Effector memory CD4-positive, alpha-beta T cell (primary cell): Measurements from ENCODE around the gene ZNF765.
"Not testable (repeated sequence)": the region's sequence is repeated elsewhere in the genome, so short reads cannot be mapped to it uniquely, and the experiment has no call there.

Experiments
- DNase-seq, 3 donors: peaks; one replicate each; pipeline ENCODE4 v3.0.0-alpha.2; 2020
- H3K27ac ChIP-seq: 2 replicates; pipeline ENCODE4 v1.7.0; 2013; ENCODE audit warnings: mild to moderate bottlenecking, low read length, moderate library complexity; ENCODE audit not compliant: insufficient read depth, poor library complexity, severe bottlenecking
- H3K27me3 ChIP-seq: replicated peaks from 2 replicates; pipeline ENCODE4 v1.7.0; 2013; ENCODE audit warnings: mild to moderate bottlenecking, low read length; ENCODE audit not compliant: insufficient read depth, control insufficient read depth, poor library complexity, severe bottlenecking
- H3K36me3 ChIP-seq: 2 replicates; pipeline ENCODE4 v1.7.0; 2013; ENCODE audit warnings: mild to moderate bottlenecking, low read length, moderate library complexity; ENCODE audit not compliant: control insufficient read depth, insufficient read depth
- H3K4me1 ChIP-seq: 2 replicates; pipeline ENCODE4 v1.7.0; 2013; ENCODE audit warnings: low read length, mild to moderate bottlenecking; ENCODE audit not compliant: control insufficient read depth, insufficient read depth, poor library complexity, severe bottlenecking
- H3K4me3 ChIP-seq: 2 replicates; pipeline ENCODE4 v1.7.0; 2013; ENCODE audit warnings: low read length, low read depth, mild to moderate bottlenecking; ENCODE audit not compliant: insufficient read depth, poor library complexity, severe bottlenecking
- H3K9me3 ChIP-seq: 2 replicates; pipeline ENCODE4 v1.7.0; 2013; ENCODE audit warnings: mild to moderate bottlenecking, low read length, moderate library complexity; ENCODE audit not compliant: control insufficient read depth
- total RNA-seq, 3 donors: gene quantifications; one replicate each; lab custom pipeline; 2026; lab: John Stamatoyannopoulos, UW

Gene ZNF765
- total RNA-seq, result 17.6 to 21.3 (median 18.0) reads per million in 3 donors

GRCh38 chr19:53394974-53395839, at the start of gene ZNF765:
Gene ZNF765, plus strand, starts transcription at chr19:53395149. Its CDS starts 2,867 bp downstream, at chr19:53398016.
- Histone ChIP-seq H3K9me3 (peaks cover 1% of the 10 kb centered on the region), H3K27me3 (no peaks in the 10 kb centered on the region), H3K4me3 (peak within 1 kb of the TSS; percentile 92), H3K4me1 (peaks cover 6% of the 10 kb centered on the region), H3K27ac (peak within 1 kb of the TSS; percentile 78), H3K36me3 (peaks cover 17% of the 10 kb centered on the region)
- peak; percentile 91 to 96 (median 95) for DNase-seq

GRCh38 chr19:53355739-53356138, 39.2 kb upstream of the ZNF765 start:
- H3K9me3 ChIP-seq, result peaks cover 61% of the 10 kb centered on the region
- no peak overlapping the region for H3K27ac ChIP-seq
- H3K4me3 ChIP-seq, result no peak overlapping the region
- H3K36me3 ChIP-seq, result peaks cover 10% of the 10 kb centered on the region
- H3K4me1 ChIP-seq, result no peaks in the 10 kb centered on the region
- H3K27me3 ChIP-seq, result no peaks in the 10 kb centered on the region
- no peak for DNase-seq

- Histone ChIP-seq H3K27ac (no peak overlapping the region), H3K27me3 (no peaks in the 10 kb centered on the region), H3K9me3 (peaks cover 40% of the 10 kb centered on the region), H3K4me1 (no peaks in the 10 kb centered on the region), H3K36me3 (no peaks in the 10 kb centered on the region), H3K4me3 (no peak overlapping the region)
- DNase-seq, result no peak
These were observed 36.9 kb upstream of the ZNF765 start for GRCh38 chr19:53357821-53358581.

- not testable (repeated sequence) for H3K36me3 ChIP-seq, DNase-seq
These were observed 34.9 kb upstream of the ZNF765 start for GRCh38 chr19:53360056-53360455.

GRCh38 chr19:53365134-53365898, 29.6 kb upstream of the ZNF765 start, which contains the start of gene ZNF525:
Gene ZNF525, plus strand, starts transcription at chr19:53365705. Its CDS starts 6,577 bp downstream, at chr19:53372282.
- DNase-seq, result peak; percentile 94 to 95 (median 95)
- Histone ChIP-seq H3K27ac (peak within 1 kb of the TSS; percentile 78), H3K4me1 (peaks cover 4% of the 10 kb centered on the region), H3K9me3 (no peaks in the 10 kb centered on the region), H3K36me3 (no peaks in the 10 kb centered on the region), H3K4me3 (peak within 1 kb of the TSS; percentile 85), H3K27me3 (no peaks in the 10 kb centered on the region)

More at GRCh38 chr19:53360056-53360455, 34.9 kb upstream of the ZNF765 start:
- H3K27me3 ChIP-seq, H3K4me3 ChIP-seq, H3K27ac ChIP-seq, H3K4me1 ChIP-seq: not testable (repeated sequence)
- peaks cover 20% of the 10 kb centered on the region for H3K9me3 ChIP-seq

- Histone ChIP-seq H3K27ac (peak overlapping the region; percentile 78), H3K9me3 (no peaks in the 10 kb centered on the region), H3K4me1 (peaks cover 4% of the 10 kb centered on the region), H3K36me3 (no peaks in the 10 kb centered on the region), H3K4me3 (peak overlapping the region; percentile 85), H3K27me3 (no peaks in the 10 kb centered on the region)
- DNase-seq, result peak in 2 of 3 donors; percentile 3 to 31
These were observed 29.0 kb upstream of the ZNF765 start for GRCh38 chr19:53365899-53366493.

- H3K9me3 ChIP-seq, result no peaks in the 10 kb centered on the region
These were observed 22.8 kb upstream of the ZNF765 start for GRCh38 chr19:53372196-53372595.

GRCh38 chr19:53374288-53374687, 20.7 kb upstream of the ZNF765 start:
- Histone ChIP-seq H3K4me3 (no peak overlapping the region), H3K9me3 (peaks cover 11% of the 10 kb centered on the region)

More at GRCh38 chr19:53372196-53372595, 22.8 kb upstream of the ZNF765 start:
- Histone ChIP-seq H3K4me3 (no peak overlapping the region), H3K27me3 (no peaks in the 10 kb centered on the region), H3K4me1 (no peaks in the 10 kb centered on the region), H3K27ac (no peak overlapping the region), H3K36me3 (peaks cover 25% of the 10 kb centered on the region)
- DNase-seq, result no peak

GRCh38 chr19:53374743-53375142, 20.2 kb upstream of the ZNF765 start:
- Histone ChIP-seq H3K4me3 (no peak overlapping the region), H3K4me1 (no peaks in the 10 kb centered on the region), H3K36me3 (peaks cover 51% of the 10 kb centered on the region), H3K27ac (no peak overlapping the region), H3K9me3 (peaks cover 16% of the 10 kb centered on the region), H3K27me3 (no peaks in the 10 kb centered on the region)
- no peak for DNase-seq

More at GRCh38 chr19:53374288-53374687, 20.7 kb upstream of the ZNF765 start:
- Histone ChIP-seq H3K4me1 (no peaks in the 10 kb centered on the region), H3K27me3 (no peaks in the 10 kb centered on the region), H3K27ac (no peak overlapping the region), H3K36me3 (peaks cover 46% of the 10 kb centered on the region)
- no peak for DNase-seq
